ENCODE measurements around the gene HPSE2. TPM values are rescaled to one million over a fixed set of nuclear protein-coding genes. Genes with fewer than 3 reads are reported as not detected.
"Not testable (repeated sequence)": the region's sequence is repeated elsewhere in the genome, so short reads cannot be mapped to it uniquely, and the experiment has no call there.

HPSE2 gene
- polyA plus RNA-seq, 10 donors = 0.04 to 0.26 (median 0.19) TPM; not detected in 7

GRCh38 chr10:99007457-99007856 is 228.2 kb downstream of the HPSE2 start:
- no peak for DNase-seq

- DNase-seq = no peak
Observed at GRCh38 chr10:99005254-99005653, 230.4 kb downstream of the HPSE2 start.

DNA sequence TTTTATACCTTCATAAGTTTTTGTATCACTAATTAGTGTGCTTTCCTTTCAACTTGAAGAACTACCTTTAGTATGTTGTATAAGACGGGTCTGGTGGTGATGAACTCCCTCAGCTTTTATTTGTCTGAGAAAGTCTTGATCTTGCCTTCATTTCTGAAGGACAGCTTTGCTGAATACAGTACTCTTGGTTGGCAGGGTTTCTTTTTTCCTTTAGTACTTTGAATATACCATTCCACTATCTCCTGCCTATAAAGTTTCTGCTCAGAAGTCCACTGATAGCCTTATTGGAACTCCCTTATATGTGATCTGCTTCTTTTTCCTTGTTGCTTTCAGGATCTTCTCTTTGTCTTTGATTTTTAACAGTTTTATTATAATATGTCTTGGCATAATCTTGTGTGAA is 230.9 kb downstream of the HPSE2 start:
- DNase-seq = no peak

DNA sequence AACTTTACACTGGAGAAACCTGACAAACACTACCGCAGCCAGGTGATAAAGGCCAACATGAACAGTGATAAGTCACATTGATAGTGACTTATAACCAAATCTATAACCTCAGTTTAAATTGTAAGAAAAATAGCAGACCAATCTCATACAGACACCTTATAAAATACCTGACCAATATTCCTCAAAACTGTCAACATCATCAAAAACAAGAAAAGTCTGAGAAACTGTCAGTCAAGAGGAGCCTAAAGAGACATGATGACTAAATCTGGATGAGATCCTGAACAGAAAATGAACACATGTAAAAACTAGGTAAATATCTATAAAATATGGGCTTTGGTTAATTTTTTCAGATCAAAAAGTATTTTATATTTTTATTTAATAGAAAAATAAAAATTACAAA is 233.3 kb downstream of the HPSE2 start:
- no peak for DNase-seq

GRCh38 chr10:98997596-98997995 is 238.1 kb downstream of the HPSE2 start:
- DNase-seq = no peak

- no peak for DNase-seq
Observed at GRCh38 chr10:98994030-98994429, 241.6 kb downstream of the HPSE2 start.

DNA sequence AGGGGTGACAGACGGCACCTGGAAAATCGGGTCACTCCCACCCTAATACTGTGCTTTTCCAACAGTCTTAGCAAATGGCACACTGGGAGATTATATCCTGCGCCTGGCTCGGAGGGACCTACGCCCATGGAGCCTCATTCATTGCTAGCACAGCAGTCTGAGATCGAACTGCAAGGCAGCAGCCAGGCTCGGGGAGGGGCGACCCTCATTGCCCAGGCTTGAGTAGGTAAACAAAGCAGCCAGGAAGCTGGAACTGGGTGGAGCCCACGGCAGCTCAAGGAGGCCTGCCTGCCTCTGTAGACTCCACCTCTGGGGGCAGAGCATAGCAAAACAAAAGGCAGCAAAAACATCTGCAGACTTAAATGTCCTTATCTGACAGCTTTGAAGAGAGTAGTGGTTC is 251.9 kb downstream of the HPSE2 start:
- not testable (repeated sequence) for DNase-seq

- DNase-seq = no peak
Observed at GRCh38 chr10:98980353-98980752, 255.3 kb downstream of the HPSE2 start.

DNA sequence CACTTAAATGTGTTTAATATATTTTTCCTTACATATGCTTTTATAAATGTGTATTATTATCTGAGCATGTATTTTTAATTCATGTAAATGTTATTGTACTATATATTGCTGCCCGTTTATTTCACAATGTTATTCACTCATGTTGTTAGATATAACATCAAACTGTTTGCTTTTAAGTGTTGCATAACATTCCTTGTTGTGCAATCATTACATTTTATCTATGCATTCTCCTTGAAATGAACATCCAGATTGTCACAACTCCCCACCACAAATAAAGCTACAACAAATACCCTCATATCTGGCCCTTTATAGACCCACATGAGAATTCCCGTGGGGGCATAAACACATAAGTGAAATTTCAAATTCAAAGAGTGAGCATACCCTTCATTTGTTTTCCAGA is 264.2 kb downstream of the HPSE2 start:
- no peak for DNase-seq

GRCh38 chr10:98967601-98968000 is 268.1 kb downstream of the HPSE2 start:
- no peak for DNase-seq

GRCh38 chr10:98963608-98964007 is 272.0 kb downstream of the HPSE2 start:
- no peak for DNase-seq

DNA sequence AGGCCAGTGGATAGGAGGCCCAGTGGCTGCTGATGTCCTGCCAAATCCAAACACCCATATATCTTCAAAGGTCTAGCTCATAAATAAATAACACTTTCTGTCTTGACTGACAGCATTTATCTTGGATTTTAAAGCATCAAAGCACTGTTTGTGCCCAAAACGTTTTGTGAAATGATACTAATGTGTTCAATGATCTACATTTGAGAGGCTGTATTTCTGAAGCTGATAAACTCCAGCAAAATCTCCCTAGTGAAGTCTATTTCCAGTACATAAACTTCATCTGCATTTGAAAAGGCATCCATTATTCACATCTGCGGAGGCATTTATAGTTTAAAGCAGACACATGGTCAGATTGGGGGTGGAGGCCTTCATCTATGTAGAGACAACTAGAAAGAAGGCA is 276.3 kb downstream of the HPSE2 start:
- no peak for DNase-seq

- DNase-seq = peak in 1 of 3 donors; percentile 17
Observed at GRCh38 chr10:98957801-98958200, 277.9 kb downstream of the HPSE2 start.

GRCh38 chr10:98956576-98957260 is 278.9 kb downstream of the HPSE2 start:
- DNase-seq = peak in 1 of 3 donors; percentile 19

DNA sequence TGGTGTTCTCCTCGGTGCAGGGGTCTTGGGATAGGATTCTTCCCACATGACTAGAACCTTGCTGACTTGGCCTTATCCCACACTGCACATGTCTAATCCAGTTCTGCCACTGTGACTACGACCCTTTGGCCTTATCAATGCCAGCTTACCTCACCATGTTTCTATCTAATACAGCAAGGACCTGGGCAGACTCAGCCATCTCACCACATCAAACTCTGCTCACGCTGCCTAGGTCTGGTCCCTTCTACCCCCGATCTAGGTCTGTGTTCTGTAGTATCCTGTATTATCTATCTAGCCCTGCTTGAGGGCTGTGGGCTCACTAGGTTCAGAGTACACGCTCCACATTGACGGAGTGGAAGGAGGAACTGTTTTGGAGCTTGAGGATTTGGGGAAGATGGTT is 282.4 kb downstream of the HPSE2 start:
- DNase-seq = no peak

GRCh38 chr10:98951269-98952000 is 284.2 kb downstream of the HPSE2 start:
- DNase-seq = no peak

GRCh38 chr10:98950106-98950505 is 285.5 kb downstream of the HPSE2 start:
- no peak for DNase-seq

GRCh38 chr10:98949306-98949705 is 286.3 kb downstream of the HPSE2 start:
- no peak for DNase-seq

GRCh38 chr10:98943681-98944080 is 292.0 kb downstream of the HPSE2 start:
- peak in 1 of 3 donors; percentile 14 for DNase-seq

DNA sequence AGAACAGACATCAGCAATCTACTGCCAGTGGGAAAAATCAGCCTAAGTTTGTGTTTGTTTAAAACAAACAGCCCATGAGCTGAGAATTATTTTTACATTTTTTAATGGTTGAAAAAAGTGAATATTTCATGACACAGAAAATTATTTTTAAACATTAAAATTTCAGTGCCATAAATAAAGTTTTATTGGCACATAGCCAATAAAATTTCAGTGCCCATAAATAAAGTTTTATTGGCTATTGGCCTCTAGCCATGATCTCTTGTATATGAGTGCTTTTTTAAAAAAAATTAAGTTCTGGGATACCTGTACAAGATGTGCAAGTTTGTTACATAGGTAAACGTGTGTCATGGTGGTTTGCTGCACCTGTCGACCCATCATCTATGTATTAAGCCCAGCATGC is 305.9 kb downstream of the HPSE2 start:
- DNase-seq = no peak

- DNase-seq = peak in 1 of 3 donors; percentile 44
Observed at GRCh38 chr10:98925651-98926050, 310.0 kb downstream of the HPSE2 start.

DNA sequence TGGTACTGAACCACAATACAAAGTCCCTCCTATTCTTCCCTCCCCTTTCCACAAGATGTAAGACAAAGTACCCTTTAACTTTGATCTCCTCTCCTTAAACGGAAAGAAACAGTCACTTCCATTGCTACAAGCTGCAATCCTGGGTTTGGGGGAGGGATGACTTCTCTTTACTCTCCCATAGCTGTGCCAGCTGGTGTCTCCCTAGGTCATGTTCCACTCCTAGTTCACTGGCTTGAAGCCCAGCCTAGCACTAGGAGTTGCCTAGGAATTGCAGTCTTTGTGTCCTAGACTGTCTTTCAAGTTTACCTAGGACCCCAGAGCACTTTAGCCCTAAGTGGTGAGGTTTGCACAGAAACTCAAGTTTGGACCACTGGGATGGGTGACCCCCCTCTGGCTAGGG is 311.1 kb downstream of the HPSE2 start:
- DNase-seq = no peak

DNA sequence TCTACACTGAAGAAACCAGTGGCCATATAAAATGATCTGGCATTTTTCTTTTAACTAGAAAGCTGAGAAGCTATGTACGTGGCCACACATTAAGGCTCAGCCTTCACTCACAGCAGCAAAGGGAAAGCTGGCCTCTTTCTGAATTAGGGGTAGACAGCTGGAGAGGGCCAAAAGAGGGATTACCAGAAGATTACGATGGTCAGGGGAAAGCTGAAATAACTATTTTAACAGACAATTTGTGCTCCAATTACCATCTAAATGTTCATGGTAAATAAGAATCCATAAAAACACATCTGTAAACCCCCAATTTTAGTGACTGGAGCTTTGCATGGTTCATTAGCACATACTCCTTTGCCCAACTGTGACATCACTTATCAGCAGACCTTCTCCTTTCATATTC is 314.3 kb downstream of the HPSE2 start:
- DNase-seq = peak in 2 of 3 donors; percentile 10 to 46

DNA sequence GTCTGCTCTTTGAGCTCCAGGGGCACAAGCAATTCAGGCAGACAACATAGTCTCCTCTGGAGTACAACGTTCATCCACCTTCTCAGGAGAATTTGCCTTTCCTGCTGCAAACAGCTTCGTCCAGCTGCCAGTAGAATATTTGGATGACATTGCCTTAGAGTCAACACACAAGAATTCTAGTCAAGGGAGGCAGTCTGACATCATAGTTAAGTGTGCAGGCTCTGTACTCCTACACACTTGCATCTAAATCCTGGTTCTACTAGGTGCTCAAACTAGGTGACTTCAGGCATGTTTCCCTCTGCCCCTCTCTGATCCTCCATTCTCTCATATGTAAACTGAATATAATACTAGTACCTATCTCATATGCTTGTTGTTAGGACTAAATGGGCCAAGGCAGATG is 314.8 kb downstream of the HPSE2 start:
- peak; percentile 24 to 75 (median 51) for DNase-seq

Data from muscle of back (tissue), 11 donors.